Fibroblast of villous mesenchyme (primary cell): Measurements from ENCODE around the gene HLA-DMA. TPM values are rescaled to one million over a fixed set of nuclear protein-coding genes. Genes with fewer than 3 reads are reported as not detected.

Source experiments
- DNase-seq: peaks from one replicate; pipeline ENCODE4 v3.0.0-alpha.2; 2010; ENCODE audit warnings: low read depth
- H3K4me3 ChIP-seq: 2 replicates; pipeline ENCODE4 v1.5.1; 2011; ENCODE audit warnings: low read depth, mild to moderate bottlenecking, low read length
- CTCF ChIP-seq: IDR thresholded peaks from 2 replicates; pipeline ENCODE4 v1.5.1; 2012; ENCODE audit warnings: low read depth, mild to moderate bottlenecking, low read length; ENCODE audit not compliant: insufficient read depth
- total RNA-seq: library from RNA; depleted of rRNA; stranded (reverse); fragments of >200 nt; gene quantifications from 2 replicates; pipeline ENCODE4 v1.2.3, GENCODE V29; 2012

The HLA-DMA gene
- total RNA-seq, 1 donor: 3.5 TPM

- DNase-seq: no peak
- H3K4me3 ChIP-seq: no peak overlapping the region
- TF ChIP-seq CTCF: no peak
Measured at GRCh38 chr6:32938494-32938893, 14.4 kb downstream of the HLA-DMA start.

DNA sequence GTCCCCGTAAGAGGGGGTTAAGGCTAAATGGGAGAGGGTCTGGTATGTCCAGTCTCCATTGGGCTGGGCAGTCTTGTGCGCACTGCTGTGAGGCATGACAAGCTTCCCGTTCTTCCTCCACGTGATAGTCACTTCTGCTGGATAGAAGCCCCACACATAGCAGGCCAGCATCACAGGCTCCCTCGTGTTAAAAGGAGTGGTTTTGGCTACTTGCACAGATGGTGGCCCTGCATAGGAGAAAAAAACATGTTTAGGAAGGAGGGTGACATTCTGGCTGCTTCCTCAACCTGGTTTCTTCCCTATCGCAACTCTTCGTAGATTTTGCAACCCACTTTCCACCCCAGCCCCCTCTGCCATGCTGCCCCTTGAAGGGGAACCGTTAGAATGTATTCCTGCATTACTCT is 15.7 kb downstream of the HLA-DMA start:
- DNase-seq: no peak
- H3K4me3 ChIP-seq: no peak overlapping the region
- TF ChIP-seq CTCF: no peak

DNA sequence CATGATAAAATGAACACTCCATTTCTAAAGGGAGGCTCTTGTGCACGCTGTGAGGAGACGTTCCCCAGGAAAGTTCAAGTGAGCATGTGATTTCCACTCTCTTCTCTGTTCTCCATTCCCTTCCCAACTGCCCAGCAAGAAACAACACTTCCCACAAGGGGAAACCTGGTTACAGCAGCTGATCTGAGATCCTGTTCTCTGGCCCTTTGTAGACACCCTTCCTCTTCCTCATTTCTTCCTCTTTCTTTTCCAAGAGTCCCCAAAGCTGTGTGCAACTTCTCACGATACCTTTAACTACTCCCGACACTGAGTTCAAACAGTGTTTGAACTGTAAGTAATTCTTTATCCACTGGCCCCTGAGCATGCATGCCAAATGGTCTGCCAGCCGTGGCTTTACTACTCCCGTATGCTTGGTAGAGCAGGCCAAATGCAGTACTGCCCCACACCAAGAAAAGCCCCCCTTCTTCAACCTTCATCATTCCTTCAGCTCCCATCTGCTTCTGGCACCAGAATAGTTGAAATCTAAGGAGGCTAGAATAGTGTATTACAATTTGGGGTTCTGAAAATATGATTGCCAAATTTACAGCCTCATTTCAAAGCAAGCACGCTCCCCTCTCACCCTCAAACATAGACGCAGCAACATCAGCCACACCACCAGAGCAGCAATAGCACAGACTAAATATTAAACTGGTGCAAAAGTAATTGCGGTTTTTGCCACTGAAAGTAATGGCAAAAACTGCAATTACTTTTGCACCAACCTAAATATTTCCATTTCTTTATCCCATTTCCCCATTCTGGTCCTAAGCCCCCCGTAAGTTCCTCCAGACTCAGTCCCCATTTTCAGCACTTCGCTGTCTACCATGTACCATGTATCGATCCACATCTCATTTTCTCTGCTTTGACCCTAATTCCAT is 16.4 kb downstream of the HLA-DMA start:
- DNase-seq: no peak
- no peak for TF ChIP-seq CTCF
- H3K4me3 ChIP-seq: no peak overlapping the region

DNA sequence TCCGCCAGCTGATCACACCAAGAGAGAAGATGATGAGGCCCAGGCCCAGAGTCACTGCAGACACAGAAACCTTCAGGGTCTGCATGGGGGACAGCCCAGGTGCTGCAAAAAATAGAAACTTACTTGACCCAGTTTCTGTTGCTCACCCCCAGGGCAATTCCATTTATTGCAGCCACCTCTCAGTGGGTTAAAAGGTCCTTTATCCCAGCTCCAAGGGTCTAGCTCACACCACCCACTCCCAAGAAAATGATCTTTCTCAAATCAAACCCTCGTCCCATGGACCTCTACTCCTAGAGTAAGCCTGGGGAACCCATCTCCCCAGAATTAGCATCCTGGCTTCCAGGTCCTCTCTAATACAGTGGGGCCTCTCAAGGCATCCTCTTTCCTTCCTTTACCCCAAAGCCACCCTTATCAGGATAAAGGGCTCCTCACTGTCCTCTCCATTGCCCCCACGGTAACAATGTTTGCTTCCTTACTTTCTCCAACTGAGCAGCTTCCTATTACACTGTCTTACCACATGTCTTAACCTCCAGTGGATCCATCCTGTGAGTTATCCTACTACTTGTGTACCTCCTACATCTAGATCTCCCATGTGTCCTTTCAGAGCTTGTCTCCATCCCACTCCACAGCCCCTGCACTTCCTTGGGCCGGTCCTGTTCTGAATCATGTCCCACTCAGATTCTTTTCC is 17.2 kb downstream of the HLA-DMA start:
- DNase-seq: no peak
- TF ChIP-seq CTCF: no peak
- H3K4me3 ChIP-seq: no peak overlapping the region

- H3K4me3 ChIP-seq: no peak overlapping the region
- peak; percentile 82 for DNase-seq
- peak; percentile 82 for TF ChIP-seq CTCF
Measured at GRCh38 chr6:32933661-32934085, 19.2 kb downstream of the HLA-DMA start.

GRCh38 chr6:32932132-32932868 is 20.6 kb downstream of the HLA-DMA start:
- peak; percentile 35 for DNase-seq
- H3K4me3 ChIP-seq: no peak overlapping the region
- no peak for TF ChIP-seq CTCF
